HG02642 (cell line): ENCODE results near the gene SARS1.
A peak's percentile ranks its signal among the peaks of the same experiment; 100 is the strongest.

ENCODE experiments used
- ATAC-seq: cut with Tn5 transposase; IDR thresholded peaks from one replicate; pipeline ENCODE4 v1.9.1; 2021; ENCODE audit warnings: mild to moderate bottlenecking; ENCODE audit not compliant: unreplicated experiment, poor library complexity

Gene SARS1

GRCh38 chr1:109258481-109259466 is 45.1 kb downstream of the SARS1 start:
- no peak for ATAC-seq

- no peak for ATAC-seq
These were observed 46.2 kb downstream of the SARS1 start for GRCh38 chr1:109259674-109260557.

GRCh38 chr1:109261006-109261405 is 47.3 kb downstream of the SARS1 start:
- ATAC-seq = no peak

GRCh38 chr1:109261578-109261977 is 47.9 kb downstream of the SARS1 start:
- ATAC-seq = no peak

- no peak for ATAC-seq
These were observed 48.7 kb downstream of the SARS1 start for GRCh38 chr1:109262231-109263055.

- peak; percentile 11 for ATAC-seq
These were observed 49.5 kb downstream of the SARS1 start for GRCh38 chr1:109263234-109263596.

GRCh38 chr1:109263597-109264378 is 50.1 kb downstream of the SARS1 start:
- ATAC-seq = peak; percentile 56

GRCh38 chr1:109264379-109264755 is 50.6 kb downstream of the SARS1 start:
- no peak for ATAC-seq

- no peak for ATAC-seq
These were observed 51.3 kb downstream of the SARS1 start for GRCh38 chr1:109265016-109265415.

GRCh38 chr1:109265741-109266330 is 52.1 kb downstream of the SARS1 start:
- ATAC-seq = no peak

- no peak for ATAC-seq
These were observed 53.2 kb downstream of the SARS1 start for GRCh38 chr1:109266965-109267364.

- ATAC-seq = no peak
These were observed 54.1 kb downstream of the SARS1 start for GRCh38 chr1:109267743-109268300.

- ATAC-seq = no peak
These were observed 54.9 kb downstream of the SARS1 start for GRCh38 chr1:109268431-109269211.

GRCh38 chr1:109269212-109269980 is 55.7 kb downstream of the SARS1 start:
- no peak for ATAC-seq

- no peak for ATAC-seq
These were observed 56.4 kb downstream of the SARS1 start for GRCh38 chr1:109269981-109270622.

GRCh38 chr1:109270623-109271317 is 57.1 kb downstream of the SARS1 start:
- ATAC-seq = no peak
